HEK293 (cell line): Measurements from ENCODE around the gene ALG12.

Experiments
- ATF2 ChIP-seq: fragments of 450-650 bp; formaldehyde crosslinking; IDR thresholded peaks from 2 replicates; pipeline ENCODE4 v1.5.1; 2016; ENCODE audit warnings: missing biosample characterization, missing genetic modification characterization, low read depth
- GLIS1 ChIP-seq: fragments of 450-650 bp; formaldehyde crosslinking; IDR thresholded peaks from 2 replicates; pipeline ENCODE4 v1.5.1; 2016; ENCODE audit warnings: missing biosample characterization, missing genetic modification characterization
- IKZF3 ChIP-seq: fragments of 450-650 bp; IDR thresholded peaks from 2 replicates; pipeline ENCODE4 v1.5.0; 2018; ENCODE audit warnings: missing biosample characterization, mild to moderate bottlenecking, missing genetic modification characterization, moderate library complexity
- KLF1 ChIP-seq: fragments of 450-650 bp; formaldehyde crosslinking; IDR thresholded peaks from 2 replicates; pipeline ENCODE4 v1.5.1; 2016; ENCODE audit warnings: missing biosample characterization, missing genetic modification characterization
- KLF16 ChIP-seq: fragments of 450-650 bp; formaldehyde crosslinking; IDR thresholded peaks from 2 replicates; pipeline ENCODE4 v1.5.1; 2017; ENCODE audit warnings: missing biosample characterization, missing genetic modification characterization
- KLF17 ChIP-seq: fragments of 450-650 bp; formaldehyde crosslinking; IDR thresholded peaks from 2 replicates; pipeline ENCODE4 v1.5.1; 2016; ENCODE audit warnings: missing biosample characterization, missing genetic modification characterization
- OSR2 ChIP-seq: fragments of 450-650 bp; formaldehyde crosslinking; IDR thresholded peaks from 2 replicates; pipeline ENCODE4 v1.5.1; 2016; ENCODE audit warnings: missing biosample characterization, missing genetic modification characterization
- PRDM1 ChIP-seq: fragments of 450-650 bp; formaldehyde crosslinking; IDR thresholded peaks from 2 replicates; pipeline ENCODE4; 2016; ENCODE audit warnings: missing biosample characterization, missing genetic modification characterization
- PRDM2 ChIP-seq: fragments of 450-650 bp; formaldehyde crosslinking; IDR thresholded peaks from 2 replicates; pipeline ENCODE4 v1.5.1; 2016; ENCODE audit warnings: missing biosample characterization, missing genetic modification characterization, borderline replicate concordance
- SCRT2 ChIP-seq: fragments of 450-650 bp; formaldehyde crosslinking; IDR thresholded peaks from 2 replicates; pipeline ENCODE4 v1.5.1; 2016; ENCODE audit warnings: missing biosample characterization, missing genetic modification characterization
- ZBTB44 ChIP-seq: fragments of 450-650 bp; IDR thresholded peaks from 2 replicates; pipeline ENCODE4 v1.5.1; 2018; ENCODE audit warnings: missing biosample characterization, mild to moderate bottlenecking, missing genetic modification characterization
- ZBTB7A ChIP-seq: fragments of 450-650 bp; formaldehyde crosslinking; IDR thresholded peaks from 2 replicates; pipeline ENCODE4 v1.5.1; 2016; ENCODE audit warnings: low read depth, missing biosample characterization, missing genetic modification characterization
- ZEB2 ChIP-seq: fragments of 450-650 bp; formaldehyde crosslinking; IDR thresholded peaks from 2 replicates; pipeline ENCODE4 v1.5.1; 2016; ENCODE audit warnings: missing biosample characterization, missing genetic modification characterization
- ZFP3 ChIP-seq: fragments of 450-650 bp; formaldehyde crosslinking; IDR thresholded peaks from 2 replicates; pipeline ENCODE4 v1.5.1; 2016; ENCODE audit warnings: low read depth, missing biosample characterization, missing genetic modification characterization
- ZFP37 ChIP-seq: fragments of 450-650 bp; formaldehyde crosslinking; IDR thresholded peaks from 2 replicates; pipeline ENCODE4 v1.5.1; 2016; ENCODE audit warnings: missing biosample characterization, missing genetic modification characterization
- ZNF140 ChIP-seq: fragments of 450-650 bp; formaldehyde crosslinking; IDR thresholded peaks from 2 replicates; pipeline ENCODE4 v1.5.1; 2016; ENCODE audit warnings: missing biosample characterization, missing genetic modification characterization
- ZNF155 ChIP-seq: fragments of 450-650 bp; formaldehyde crosslinking; IDR thresholded peaks from 2 replicates; pipeline ENCODE4 v1.5.1; 2016; ENCODE audit warnings: missing biosample characterization, missing genetic modification characterization
- ZNF169 ChIP-seq: fragments of 450-650 bp; formaldehyde crosslinking; IDR thresholded peaks from 2 replicates; pipeline ENCODE4 v1.5.1; 2016; ENCODE audit warnings: missing biosample characterization, missing genetic modification characterization
- ZNF324 ChIP-seq: fragments of 450-650 bp; formaldehyde crosslinking; IDR thresholded peaks from 2 replicates; pipeline ENCODE4 v1.5.1; 2016; ENCODE audit warnings: missing biosample characterization, missing genetic modification characterization
- ZNF391 ChIP-seq: fragments of 450-650 bp; formaldehyde crosslinking; IDR thresholded peaks from 2 replicates; pipeline ENCODE4 v1.5.1; 2016; ENCODE audit warnings: low read depth, missing biosample characterization, missing genetic modification characterization, borderline replicate concordance
- ZNF394 ChIP-seq: fragments of 450-650 bp; formaldehyde crosslinking; IDR thresholded peaks from 2 replicates; pipeline ENCODE4 v1.5.1; 2016; ENCODE audit warnings: missing biosample characterization, missing genetic modification characterization, mild to moderate bottlenecking, moderate library complexity, borderline replicate concordance
- ZNF513 ChIP-seq: fragments of 450-650 bp; IDR thresholded peaks from 2 replicates; pipeline ENCODE4 v1.5.1; 2018; ENCODE audit warnings: missing biosample characterization, missing genetic modification characterization
- ZNF549 ChIP-seq: fragments of 450-650 bp; IDR thresholded peaks from 2 replicates; pipeline ENCODE4 v1.5.1; 2018; ENCODE audit warnings: missing biosample characterization, missing genetic modification characterization, mild to moderate bottlenecking, inconsistent platforms, moderate library complexity
- ZNF585B ChIP-seq: fragments of 450-650 bp; formaldehyde crosslinking; IDR thresholded peaks from 2 replicates; pipeline ENCODE4 v1.5.1; 2016; ENCODE audit warnings: missing biosample characterization, missing genetic modification characterization
- ZNF624 ChIP-seq: fragments of 450-650 bp; formaldehyde crosslinking; IDR thresholded peaks from 2 replicates; pipeline ENCODE4 v1.5.1; 2017; ENCODE audit warnings: missing biosample characterization, missing genetic modification characterization
- ZNF776 ChIP-seq: fragments of 450-650 bp; formaldehyde crosslinking; IDR thresholded peaks from 2 replicates; pipeline ENCODE4 v1.5.0; 2017; ENCODE audit warnings: missing biosample characterization, missing genetic modification characterization, borderline replicate concordance
- ZSCAN30 ChIP-seq: fragments of 450-650 bp; IDR thresholded peaks from 2 replicates; pipeline ENCODE4 v1.5.1; 2018; ENCODE audit warnings: missing biosample characterization, mild to moderate bottlenecking, missing genetic modification characterization, moderate library complexity
- ZXDB ChIP-seq: fragments of 450-650 bp; formaldehyde crosslinking; IDR thresholded peaks from 2 replicates; pipeline ENCODE4 v1.5.1; 2016; ENCODE audit warnings: missing biosample characterization, missing genetic modification characterization

ALG12 gene

GRCh38 chr22:49917974-49918910 lies at the start of gene ALG12, which contains the start of gene CRELD2 (continued):
- TF ChIP-seq ZBTB44 (tag by site-specific recombination) (0 out of 2 replicates have a peak, but pooled peaks have one; percentile 23), ZNF624 (no peak), ZNF324 (0 out of 2 replicates have a peak, but pooled peaks have one; percentile 27), ZNF585B (no peak), KLF17 (peak; percentile 63), ZNF391 (tag by site-specific recombination) (no peak), OSR2 (tag by site-specific recombination) (peak; percentile 29), ZEB2 (tag by site-specific recombination) (peak; percentile 75), ZBTB7A (tag by site-specific recombination) (peak; percentile 96), ZXDB (tag by site-specific recombination) (peak; percentile 60), ZNF394 (no peak), PRDM2 (tag by site-specific recombination) (no peak), ZFP37 (tag by site-specific recombination) (no peak), ZNF549 (no peak), ZNF155 (no peak), ZNF513 (tag by site-specific recombination) (no peak), ZNF140 (no peak), IKZF3 (tag by site-specific recombination) (0 out of 2 replicates have a peak, but pooled peaks have one; percentile 24), SCRT2 (no peak), ZFP3 (tag by site-specific recombination) (no peak), ZNF776 (no peak), KLF16 (tag by site-specific recombination) (peak; percentile 73), KLF1 (tag by site-specific recombination) (peak; percentile 43; the same call in 1 of the 2 replicates), ATF2 (tag by site-specific recombination) (no peak), ZNF169 (tag by site-specific recombination) (no peak), PRDM1 (no peak), GLIS1 (tag by site-specific recombination) (peak; percentile 36; the same call in 1 of the 2 replicates), ZSCAN30 (tag by site-specific recombination) (peak; percentile 69)
